ES-I3 (cell line): Measurements from ENCODE around the gene AZIN2.

Experiments used
- H3K36me3 ChIP-seq: 2 replicates; pipeline ENCODE4 v1.6.1; 2013; ENCODE audit warnings: mild to moderate bottlenecking, low read length, control low read depth, moderate library complexity; ENCODE audit not compliant: insufficient read depth
- H3K4me1 ChIP-seq: 2 replicates; pipeline ENCODE4 v1.6.1; 2013; ENCODE audit warnings: mild to moderate bottlenecking, control low read depth, low read length; ENCODE audit not compliant: insufficient read depth
- H3K9ac ChIP-seq: 2 replicates; pipeline ENCODE4 v1.6.1; 2013; ENCODE audit warnings: low read depth, mild to moderate bottlenecking, low read length, moderate library complexity
- H3K9me3 ChIP-seq: 2 replicates; pipeline ENCODE4 v1.6.1; 2013; ENCODE audit warnings: mild to moderate bottlenecking, low read length, moderate library complexity; ENCODE audit not compliant: control insufficient read depth, insufficient read depth

The AZIN2 gene

GRCh38 chr1:33137800-33138199 lies 56.8 kb downstream of the AZIN2 start:
- no peaks in the 10 kb centered on the region for H3K36me3 ChIP-seq
- H3K9ac ChIP-seq = no peak overlapping the region
- no peaks in the 10 kb centered on the region for H3K9me3 ChIP-seq
- peaks cover 28% of the 10 kb centered on the region for H3K4me1 ChIP-seq

GRCh38 chr1:33140153-33141149 lies 59.5 kb downstream of the AZIN2 start:
- H3K36me3 ChIP-seq = no peaks in the 10 kb centered on the region
- no peaks in the 10 kb centered on the region for H3K9me3 ChIP-seq
- no peak overlapping the region for H3K9ac ChIP-seq
- peaks cover 32% of the 10 kb centered on the region for H3K4me1 ChIP-seq

GRCh38 chr1:33141216-33141615 lies 60.3 kb downstream of the AZIN2 start:
- H3K36me3 ChIP-seq = no peaks in the 10 kb centered on the region
- H3K4me1 ChIP-seq = peaks cover 32% of the 10 kb centered on the region
- no peaks in the 10 kb centered on the region for H3K9me3 ChIP-seq
- no peak overlapping the region for H3K9ac ChIP-seq

DNA sequence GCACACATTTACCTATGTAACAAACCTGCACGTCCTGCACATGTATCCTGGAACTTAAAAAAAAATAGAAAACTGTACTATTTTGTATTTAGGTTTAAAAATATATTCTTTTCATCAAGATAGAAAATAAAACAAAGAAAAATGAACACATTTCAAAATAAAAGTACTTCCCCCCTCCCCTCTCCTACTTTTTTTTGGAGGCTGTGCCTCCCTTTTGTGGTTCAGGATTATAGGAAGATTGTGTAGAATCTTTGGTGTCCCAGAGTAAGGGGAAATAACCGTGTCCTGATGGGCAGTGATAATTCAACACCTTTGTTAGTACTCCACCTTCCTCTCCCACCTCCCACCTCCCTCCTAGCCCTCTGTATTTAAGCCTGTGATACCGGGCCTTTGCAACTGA lies 60.8 kb downstream of the AZIN2 start:
- peaks cover 32% of the 10 kb centered on the region for H3K4me1 ChIP-seq
- H3K9me3 ChIP-seq = no peaks in the 10 kb centered on the region
- no peaks in the 10 kb centered on the region; the same call in 1 of the 2 replicates for H3K36me3 ChIP-seq
- H3K9ac ChIP-seq = no peak overlapping the region

DNA sequence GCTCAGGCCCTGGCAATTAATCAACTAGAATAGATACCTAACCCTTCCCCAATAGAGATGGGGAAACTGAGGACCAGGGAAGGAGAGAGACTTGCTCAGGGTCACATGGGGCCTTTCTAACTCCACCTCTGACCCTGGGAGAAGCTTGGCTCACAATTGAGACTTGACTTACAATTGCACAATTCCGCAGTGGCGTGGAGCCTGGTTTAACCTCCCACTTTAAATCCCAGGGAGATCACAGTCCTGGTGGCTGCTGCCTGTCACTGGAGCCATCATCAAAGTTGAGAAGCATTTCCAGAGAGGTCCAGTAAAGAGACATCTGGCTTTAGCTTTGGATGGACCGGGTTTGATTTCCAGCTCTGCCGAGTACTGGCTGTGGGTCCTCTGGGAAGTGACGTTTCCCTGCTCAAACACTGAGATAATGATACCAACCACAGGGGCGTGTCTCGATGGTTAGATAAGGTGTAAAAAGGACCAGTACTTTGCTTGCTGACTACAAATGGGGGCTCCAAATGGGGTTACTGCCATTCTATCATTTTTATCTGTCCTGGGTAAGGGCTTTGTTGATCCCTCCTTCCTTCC lies 61.6 kb downstream of the AZIN2 start:
- Histone ChIP-seq H3K36me3 (no peaks in the 10 kb centered on the region; the same call in 1 of the 2 replicates), H3K9ac (no peak overlapping the region), H3K4me1 (peaks cover 32% of the 10 kb centered on the region), H3K9me3 (no peaks in the 10 kb centered on the region)

GRCh38 chr1:33143176-33143575 lies 62.2 kb downstream of the AZIN2 start:
- Histone ChIP-seq H3K9ac (no peak overlapping the region), H3K36me3 (no peaks in the 10 kb centered on the region; the same call in 1 of the 2 replicates), H3K9me3 (no peaks in the 10 kb centered on the region), H3K4me1 (peaks cover 29% of the 10 kb centered on the region)

- H3K9me3 ChIP-seq = no peaks in the 10 kb centered on the region
- no peak overlapping the region for H3K9ac ChIP-seq
- H3K36me3 ChIP-seq = no peaks in the 10 kb centered on the region; the same call in 1 of the 2 replicates
- peaks cover 28% of the 10 kb centered on the region for H3K4me1 ChIP-seq
These were observed 62.7 kb downstream of the AZIN2 start for GRCh38 chr1:33143698-33144097.

GRCh38 chr1:33146003-33146402 lies 65.0 kb downstream of the AZIN2 start:
- no peak overlapping the region for H3K9ac ChIP-seq
- H3K4me1 ChIP-seq = peaks cover 25% of the 10 kb centered on the region
- H3K9me3 ChIP-seq = no peaks in the 10 kb centered on the region
- no peaks in the 10 kb centered on the region; the same call in 1 of the 2 replicates for H3K36me3 ChIP-seq

- H3K4me1 ChIP-seq = peaks cover 27% of the 10 kb centered on the region
- no peaks in the 10 kb centered on the region for H3K9me3 ChIP-seq
These were observed 66.5 kb downstream of the AZIN2 start for GRCh38 chr1:33147275-33147996.

GRCh38 chr1:33147997-33148314 lies 67.0 kb downstream of the AZIN2 start:
- no peak overlapping the region for H3K9ac ChIP-seq
- H3K36me3 ChIP-seq = no peaks in the 10 kb centered on the region; the same call in 1 of the 2 replicates
- H3K9me3 ChIP-seq = no peaks in the 10 kb centered on the region
- H3K4me1 ChIP-seq = peaks cover 24% of the 10 kb centered on the region

More at GRCh38 chr1:33147275-33147996, 66.5 kb downstream of the AZIN2 start:
- Histone ChIP-seq H3K9ac (no peak overlapping the region), H3K36me3 (no peaks in the 10 kb centered on the region; the same call in 1 of the 2 replicates)

GRCh38 chr1:33148615-33149014 lies 67.7 kb downstream of the AZIN2 start:
- Histone ChIP-seq H3K36me3 (no peaks in the 10 kb centered on the region; the same call in 1 of the 2 replicates), H3K4me1 (peaks cover 27% of the 10 kb centered on the region), H3K9me3 (no peaks in the 10 kb centered on the region), H3K9ac (no peak overlapping the region)

GRCh38 chr1:33149453-33150190 lies 68.7 kb downstream of the AZIN2 start:
- Histone ChIP-seq H3K9me3 (no peaks in the 10 kb centered on the region), H3K9ac (no peak overlapping the region), H3K4me1 (peaks cover 32% of the 10 kb centered on the region), H3K36me3 (no peaks in the 10 kb centered on the region; the same call in 1 of the 2 replicates)

DNA sequence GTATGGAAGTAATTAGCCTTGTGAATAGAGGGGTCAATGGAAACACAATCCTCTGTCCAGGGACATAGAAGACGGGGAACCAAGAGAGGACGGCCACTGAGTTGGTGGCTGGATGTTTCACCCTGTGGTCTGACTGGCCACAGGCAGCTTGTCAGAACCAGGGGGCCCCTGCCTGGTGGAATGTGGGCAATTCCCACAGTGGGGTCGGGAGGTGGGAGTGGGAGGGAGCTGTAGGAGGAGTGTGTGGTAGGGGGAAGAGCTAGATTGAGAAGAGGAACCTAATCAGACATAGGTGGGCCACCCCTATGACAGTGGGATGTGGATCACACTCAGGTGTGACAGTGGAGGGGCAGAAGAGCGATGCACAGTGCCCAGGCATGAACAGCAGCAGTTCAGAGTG lies 69.6 kb downstream of the AZIN2 start:
- H3K9ac ChIP-seq = no peak overlapping the region
- H3K36me3 ChIP-seq = no peaks in the 10 kb centered on the region; the same call in 1 of the 2 replicates
- H3K9me3 ChIP-seq = no peaks in the 10 kb centered on the region
- H3K4me1 ChIP-seq = peaks cover 32% of the 10 kb centered on the region

DNA sequence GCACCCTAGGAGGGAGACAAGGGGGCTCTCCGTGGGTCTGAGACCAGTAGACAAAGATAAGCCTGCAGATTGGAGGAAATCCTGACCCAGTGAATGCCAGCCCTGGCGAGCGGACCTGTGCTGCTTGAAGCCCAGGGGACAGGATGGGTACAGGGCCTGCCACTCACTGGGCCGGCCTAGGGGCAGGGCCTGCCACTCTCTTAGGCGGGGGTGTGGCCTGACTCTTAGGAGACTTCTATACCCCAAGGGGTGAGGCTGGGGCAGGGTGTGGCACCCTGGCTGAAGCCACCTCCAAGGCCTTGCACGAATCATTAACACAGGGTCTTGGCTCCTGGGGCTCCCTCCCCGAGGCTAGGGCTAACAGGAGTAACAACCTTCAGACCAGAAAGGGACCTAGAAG lies 70.2 kb downstream of the AZIN2 start:
- Histone ChIP-seq H3K36me3 (no peaks in the 10 kb centered on the region; the same call in 1 of the 2 replicates), H3K9ac (no peak overlapping the region), H3K4me1 (peaks cover 32% of the 10 kb centered on the region), H3K9me3 (no peaks in the 10 kb centered on the region)
